Naive thymus-derived CD4-positive, alpha-beta T cell (primary cell): ENCODE data around the gene PRKN. TPM values are rescaled to one million over a fixed set of nuclear protein-coding genes. Genes with fewer than 3 reads are reported as not detected.

Source experiments
- ATAC-seq: fragments of 150-1000 bp; cut with Tn5 transposase; 2 replicates; pipeline ENCODE4 v1.10.0; 2021; ENCODE audit warnings: mild to moderate bottlenecking, moderate library complexity
- CTCF ChIA-PET: fragments of 350-600 bp; sonication (Branson Sonifier 250); formaldehyde crosslinking; loops from one replicate; lab custom pipeline; 2021; ENCODE audit warnings: antibody characterized with exemption; lab: Charles Lee
- POLR2A ChIA-PET: fragments of 350-600 bp; sonication (Branson Sonifier 250); formaldehyde crosslinking; loops from one replicate; lab custom pipeline; 2021; ENCODE audit warnings: antibody characterized with exemption, inconsistent platforms; lab: Charles Lee
- DNase-seq, 9 donors: peaks; one replicate each; pipeline versions ENCODE4 v3.0.0 to v3.0.0-alpha.2; 2020 to 2022; ENCODE audit warnings: mixed read lengths in 1 of 9
- H3K27ac ChIP-seq: one replicate; pipeline ENCODE4 v1.7.0; 2013; ENCODE audit warnings: mild to moderate bottlenecking, low read depth, low read length, moderate library complexity
- H3K27me3 ChIP-seq, 2 donors: one replicate each; pipeline ENCODE4 v1.7.0; 2013; ENCODE audit warnings: low read length in 2 of 2, mild to moderate bottlenecking in 2 of 2, moderate library complexity in 2 of 2; ENCODE audit not compliant: control insufficient read depth in 2 of 2, insufficient read depth in 2 of 2
- H3K36me3 ChIP-seq, 3 experiments: 1 replicate in 2 of 3; 2 replicates in 1 of 3; pipeline ENCODE4 v1.7.0; 2013; ENCODE audit warnings: low read length in 3 of 3, mild to moderate bottlenecking in 3 of 3, moderate library complexity in 1 of 3; ENCODE audit not compliant: insufficient read depth in 3 of 3, control insufficient read depth in 2 of 3
- H3K4me1 ChIP-seq, 2 donors: one replicate each; pipeline ENCODE4 v1.7.0; 2013; ENCODE audit warnings: low read length in 2 of 2, mild to moderate bottlenecking in 2 of 2, moderate library complexity in 1 of 2; ENCODE audit not compliant: control insufficient read depth in 2 of 2, insufficient read depth in 2 of 2
- H3K4me3 ChIP-seq: 2 replicates; pipeline ENCODE4 v1.7.0; 2013; ENCODE audit warnings: mild to moderate bottlenecking, low read length
- H3K9me3 ChIP-seq, 3 experiments: 1 replicate in 2 of 3; 2 replicates in 1 of 3; pipeline ENCODE4 v1.7.0; 2013; ENCODE audit warnings: low read length in 3 of 3; ENCODE audit not compliant: control insufficient read depth in 2 of 3
- H3K27ac Mint-ChIP-seq, 9 donors: one replicate each; pipeline ENCODE4 v1.8.0; 2020 to 2022; ENCODE audit warnings: mixed read lengths in 9 of 9, mild to moderate bottlenecking in 8 of 9, moderate library complexity in 5 of 9, inconsistent platforms in 2 of 9
- H3K27me3 Mint-ChIP-seq, 5 donors: one replicate each; pipeline ENCODE4 v1.8.0; 2021 to 2022; ENCODE audit warnings: mixed read lengths in 5 of 5, mild to moderate bottlenecking in 1 of 5
- H3K36me3 Mint-ChIP-seq, 5 donors: one replicate each; pipeline ENCODE4 v1.8.0; 2020 to 2022; ENCODE audit warnings: mixed read lengths in 5 of 5, mild to moderate bottlenecking in 3 of 5, inconsistent platforms in 1 of 5
- H3K4me1 Mint-ChIP-seq, 7 donors: one replicate each; pipeline ENCODE4 v1.8.0; 2020 to 2022; ENCODE audit warnings: mixed read lengths in 7 of 7, mild to moderate bottlenecking in 3 of 7, inconsistent platforms in 1 of 7
- H3K4me3 Mint-ChIP-seq, 10 donors: one replicate each; pipeline ENCODE4 v1.8.0; 2020 to 2022; ENCODE audit warnings: mild to moderate bottlenecking in 10 of 10, mixed read lengths in 10 of 10, moderate library complexity in 6 of 10, inconsistent platforms in 2 of 10
- H3K9me3 Mint-ChIP-seq, 11 donors: one replicate each; pipeline ENCODE4 v1.8.0; 2020 to 2022; ENCODE audit warnings: mixed read lengths in 11 of 11, mild to moderate bottlenecking in 4 of 11, inconsistent platforms in 1 of 11, moderate library complexity in 1 of 11
- intact Hi-C, 2 donors: fragments of 100-400 bp; cut with micrococcal nuclease; formaldehyde crosslinking; loops; one replicate each; pipeline ENCODE4 v1.15.1; 2023
- polyA plus RNA-seq, 2 donors: library from polyadenylated mRNA; unstranded; fragments of 300-500 nt; fragmentation: Illumina TruSeq; gene quantifications; one replicate each; pipeline ENCODE4 v1.2.3, GENCODE V29; 2021
- total RNA-seq, 6 experiments: library from RNA in 5 of 6; stranded (reverse) in 5 of 6; gene quantifications; 1 replicate in 5 of 6; 2 replicates in 1 of 6; pipeline ENCODE4 v1.2.3 and lab custom pipeline; 2021 to 2026

PRKN gene
- total and polyA plus RNA-seq, 7 experiments from 2014 or later: 0.44 to 10.3 (median 8.1) TPM

- Mint-ChIP-seq H3K27ac (no peak overlapping the region), H3K36me3 (no peaks in the 10 kb centered on the region), H3K27me3 (peaks cover 0 to 6% (median 5%) of the 10 kb centered on the region in 5 donors), H3K9me3 (peaks cover 0 to 1% (median 0%) of the 10 kb centered on the region in 11 donors), H3K4me3 (no peak overlapping the region), H3K4me1 (no peaks in the 10 kb centered on the region)
- no peaks in the 10 kb centered on the region for H3K27me3 ChIP-seq
- no peak for ATAC-seq
- H3K27ac ChIP-seq: no peak overlapping the region
- ChIA-PET CTCF (no interaction called here), POLR2A (no interaction called here)
- no peak for DNase-seq
- no peak overlapping the region for H3K4me3 ChIP-seq
- intact Hi-C loops: no loop called here
- no peaks in the 10 kb centered on the region for H3K36me3 ChIP-seq
- no peaks in the 10 kb centered on the region for H3K9me3 ChIP-seq
- no peaks in the 10 kb centered on the region for H3K4me1 ChIP-seq
Measured at GRCh38 chr6:161411265-161411944, 1316.2 kb downstream of the PRKN start.

GRCh38 chr6:161410736-161411135 lies 1316.8 kb downstream of the PRKN start:
- H3K27me3 ChIP-seq: no peaks in the 10 kb centered on the region
- no peak overlapping the region for H3K27ac ChIP-seq
- H3K4me1 ChIP-seq: no peaks in the 10 kb centered on the region
- Mint-ChIP-seq H3K27me3 (peaks cover 0 to 3% (median 0%) of the 10 kb centered on the region in 5 donors), H3K36me3 (no peaks in the 10 kb centered on the region), H3K27ac (no peak overlapping the region), H3K9me3 (peaks cover 0 to 1% (median 0%) of the 10 kb centered on the region in 11 donors), H3K4me1 (no peaks in the 10 kb centered on the region), H3K4me3 (no peak overlapping the region)
- intact Hi-C loops: no loop called here
- no peak for ATAC-seq
- H3K9me3 ChIP-seq: no peaks in the 10 kb centered on the region
- no peak for DNase-seq
- H3K4me3 ChIP-seq: no peak overlapping the region
- ChIA-PET CTCF (no interaction called here), POLR2A (no interaction called here)
- no peaks in the 10 kb centered on the region for H3K36me3 ChIP-seq

GRCh38 chr6:161410076-161410475 lies 1317.5 kb downstream of the PRKN start:
- Mint-ChIP-seq H3K27ac (no peak overlapping the region), H3K9me3 (peaks cover 0 to 1% (median 0%) of the 10 kb centered on the region in 11 donors), H3K27me3 (peaks cover 0 to 3% (median 0%) of the 10 kb centered on the region in 5 donors), H3K4me3 (no peak overlapping the region), H3K36me3 (no peaks in the 10 kb centered on the region), H3K4me1 (no peaks in the 10 kb centered on the region)
- Histone ChIP-seq H3K4me3 (no peak overlapping the region), H3K27me3 (no peaks in the 10 kb centered on the region), H3K27ac (no peak overlapping the region), H3K4me1 (no peaks in the 10 kb centered on the region), H3K9me3 (no peaks in the 10 kb centered on the region), H3K36me3 (no peaks in the 10 kb centered on the region)
- intact Hi-C loops: no loop called here
- no peak for ATAC-seq
- ChIA-PET POLR2A (no interaction called here), CTCF (no interaction called here)
- DNase-seq: no peak

- no peaks in the 10 kb centered on the region for H3K27me3 ChIP-seq
- CTCF ChIA-PET: no interaction called here
- DNase-seq (no peak), ATAC-seq (no peak)
- H3K4me1 ChIP-seq: no peaks in the 10 kb centered on the region
- no peaks in the 10 kb centered on the region for H3K4me1 Mint-ChIP-seq
- H3K27ac ChIP-seq: no peak overlapping the region
- H3K36me3 ChIP-seq: no peaks in the 10 kb centered on the region
- peaks cover 0 to 4% (median 0%) of the 10 kb centered on the region in 11 donors for H3K9me3 Mint-ChIP-seq
- intact Hi-C loops: no loop called here
- H3K4me3 Mint-ChIP-seq: no peak overlapping the region
- peaks cover 0 to 6% (median 0%) of the 10 kb centered on the region in 5 donors for H3K27me3 Mint-ChIP-seq
- POLR2A ChIA-PET: no interaction called here
- H3K36me3 Mint-ChIP-seq: no peaks in the 10 kb centered on the region
- H3K4me3 ChIP-seq: no peak overlapping the region
- H3K9me3 ChIP-seq: no peaks in the 10 kb centered on the region
- H3K27ac Mint-ChIP-seq: no peak overlapping the region
Measured at GRCh38 chr6:161409353-161409752, 1318.2 kb downstream of the PRKN start.

GRCh38 chr6:161408041-161408440 lies 1319.5 kb downstream of the PRKN start:
- H3K36me3 ChIP-seq: no peaks in the 10 kb centered on the region
- intact Hi-C loops: no loop called here
- no peaks in the 10 kb centered on the region for H3K9me3 ChIP-seq
- H3K4me1 Mint-ChIP-seq: no peaks in the 10 kb centered on the region
- H3K27me3 Mint-ChIP-seq: peaks cover 0 to 6% (median under 1%) of the 10 kb centered on the region in 5 donors
- H3K27ac Mint-ChIP-seq: no peak overlapping the region
- H3K4me3 Mint-ChIP-seq: no peak overlapping the region
- peaks cover 0 to 13% (median 2%) of the 10 kb centered on the region in 11 donors for H3K9me3 Mint-ChIP-seq
- no peak overlapping the region for H3K4me3 ChIP-seq
- H3K27ac ChIP-seq: no peak overlapping the region
- ChIA-PET POLR2A (no interaction called here), CTCF (no interaction called here)
- ATAC-seq: no peak
- H3K4me1 ChIP-seq: no peaks in the 10 kb centered on the region
- no peaks in the 10 kb centered on the region for H3K27me3 ChIP-seq
- DNase-seq: no peak
- peaks cover 0 to 5% (median 0%) of the 10 kb centered on the region in 5 donors for H3K36me3 Mint-ChIP-seq

GRCh38 chr6:161407581-161407980 lies 1320.0 kb downstream of the PRKN start:
- Histone ChIP-seq H3K4me1 (no peaks in the 10 kb centered on the region), H3K36me3 (no peaks in the 10 kb centered on the region), H3K9me3 (no peaks in the 10 kb centered on the region), H3K27me3 (no peaks in the 10 kb centered on the region), H3K4me3 (no peak overlapping the region), H3K27ac (no peak overlapping the region)
- POLR2A ChIA-PET: no interaction called here
- Mint-ChIP-seq H3K4me1 (no peaks in the 10 kb centered on the region), H3K27ac (no peak overlapping the region), H3K27me3 (peaks cover 0 to 6% (median 4%) of the 10 kb centered on the region in 5 donors), H3K9me3 (peaks cover 0 to 13% (median 2%) of the 10 kb centered on the region in 11 donors), H3K36me3 (peaks cover 0 to 5% (median 0%) of the 10 kb centered on the region in 5 donors), H3K4me3 (no peak overlapping the region)
- CTCF ChIA-PET: no interaction called here
- DNase-seq (no peak), ATAC-seq (no peak)
- intact Hi-C loops: no loop called here

GRCh38 chr6:161407115-161407514 lies 1320.5 kb downstream of the PRKN start:
- H3K9me3 Mint-ChIP-seq: peaks cover 0 to 13% (median 2%) of the 10 kb centered on the region in 11 donors
- H3K4me3 Mint-ChIP-seq: no peak overlapping the region
- ATAC-seq (no peak), DNase-seq (no peak)
- H3K9me3 ChIP-seq: no peaks in the 10 kb centered on the region
- intact Hi-C loops: no loop called here
- peaks cover 0 to 6% (median 4%) of the 10 kb centered on the region in 5 donors for H3K27me3 Mint-ChIP-seq
- no peak overlapping the region for H3K4me3 ChIP-seq
- no peaks in the 10 kb centered on the region for H3K4me1 ChIP-seq
- ChIA-PET POLR2A (no interaction called here), CTCF (no interaction called here)
- peaks cover 0 to 5% (median 0%) of the 10 kb centered on the region in 5 donors for H3K36me3 Mint-ChIP-seq
- no peaks in the 10 kb centered on the region for H3K27me3 ChIP-seq
- H3K27ac Mint-ChIP-seq: no peak overlapping the region
- no peaks in the 10 kb centered on the region for H3K4me1 Mint-ChIP-seq
- H3K36me3 ChIP-seq: no peaks in the 10 kb centered on the region
- H3K27ac ChIP-seq: no peak overlapping the region
